Right lobe of liver (tissue), 4 donors: ENCODE data around the gene POC5.

ENCODE experiments used
- POLR2A ChIP-seq: fragments of 450-650 bp; IDR thresholded peaks from one replicate; pipeline ENCODE4 v1.6.1; 2017; ENCODE audit warnings: antibody characterized with exemption, mild to moderate bottlenecking
- TF ChIP-seq, protein P1 (sequence below), 4 donors: fragments of 200-600 bp in 3 of 4; fragments of 450-650 bp in 1 of 4; IDR thresholded peaks; one replicate each; pipeline versions ENCODE4 v1.5.1 to v1.8.0; 2016 to 2022; ENCODE audit warnings: antibody characterized with exemption in 4 of 4, mild to moderate bottlenecking in 2 of 4
- donor health status: DM: no; HTN: no; CAD: no.
- donor health status: DM: no; HTN: no; CAD: no.
- donor health status: DM: no; HTN: yes; CAD: no.

DNA sequence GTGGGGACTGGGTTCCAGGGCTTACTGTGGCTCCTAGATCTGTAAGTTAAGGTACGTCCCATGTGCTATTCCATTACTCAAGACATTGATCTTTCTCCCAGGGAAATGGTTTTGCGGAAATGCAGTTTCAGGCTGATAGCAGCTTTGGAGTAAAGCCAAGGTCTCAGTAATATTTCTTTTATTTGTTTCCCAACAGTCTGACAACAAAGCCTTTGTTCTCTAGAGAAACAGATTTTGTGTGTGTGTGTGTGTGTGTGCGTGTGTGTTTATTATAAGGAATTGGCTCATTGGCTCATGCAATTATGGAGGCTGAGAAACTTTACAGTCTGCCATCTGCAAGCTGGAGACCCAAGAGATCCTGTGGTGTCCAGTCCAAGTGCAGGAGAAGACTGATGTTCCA lies 12.1 kb upstream of the POC5 start:
- no peak for TF ChIP-seq POLR2A
- TF ChIP-seq, protein P1, sequence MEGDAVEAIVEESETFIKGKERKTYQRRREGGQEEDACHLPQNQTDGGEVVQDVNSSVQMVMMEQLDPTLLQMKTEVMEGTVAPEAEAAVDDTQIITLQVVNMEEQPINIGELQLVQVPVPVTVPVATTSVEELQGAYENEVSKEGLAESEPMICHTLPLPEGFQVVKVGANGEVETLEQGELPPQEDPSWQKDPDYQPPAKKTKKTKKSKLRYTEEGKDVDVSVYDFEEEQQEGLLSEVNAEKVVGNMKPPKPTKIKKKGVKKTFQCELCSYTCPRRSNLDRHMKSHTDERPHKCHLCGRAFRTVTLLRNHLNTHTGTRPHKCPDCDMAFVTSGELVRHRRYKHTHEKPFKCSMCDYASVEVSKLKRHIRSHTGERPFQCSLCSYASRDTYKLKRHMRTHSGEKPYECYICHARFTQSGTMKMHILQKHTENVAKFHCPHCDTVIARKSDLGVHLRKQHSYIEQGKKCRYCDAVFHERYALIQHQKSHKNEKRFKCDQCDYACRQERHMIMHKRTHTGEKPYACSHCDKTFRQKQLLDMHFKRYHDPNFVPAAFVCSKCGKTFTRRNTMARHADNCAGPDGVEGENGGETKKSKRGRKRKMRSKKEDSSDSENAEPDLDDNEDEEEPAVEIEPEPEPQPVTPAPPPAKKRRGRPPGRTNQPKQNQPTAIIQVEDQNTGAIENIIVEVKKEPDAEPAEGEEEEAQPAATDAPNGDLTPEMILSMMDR (IDR thresholded peaks at IDR 0.05), result no peak
